Testis (tissue), 2 donors: ENCODE measurements around the gene LAMA1.

Experiments used
- CTCF ChIP-seq, 3 experiments: fragments of 450-650 bp in 2 of 3; fragments of 200-600 bp in 1 of 3; sonication (generic) in 1 of 3; IDR thresholded peaks; one replicate each; pipeline ENCODE4 v1.5.1; 2016 to 2019; ENCODE audit warnings: antibody characterized with exemption in 3 of 3, mild to moderate bottlenecking in 2 of 3, moderate library complexity in 1 of 3
- POLR2A ChIP-seq: fragments of 450-650 bp; IDR thresholded peaks from one replicate; pipeline ENCODE4 v1.6.1; 2017; ENCODE audit warnings: antibody characterized with exemption, mild to moderate bottlenecking, moderate library complexity

GRCh38 chr18:6954501-6954900 lies 163.1 kb downstream of the LAMA1 start:
- no peak for TF ChIP-seq CTCF (IDR thresholded peaks at IDR 0.05)
- no peak for TF ChIP-seq POLR2A
